ENCODE results near the gene NPS. TPM values are rescaled to one million over a fixed set of nuclear protein-coding genes. Genes with fewer than 3 reads are reported as not detected.

NPS gene
- total RNA-seq, 1 donor from 2014 or later: not detected

- H3K9me3 Mint-ChIP-seq (ENCODE audit: low read depth): peaks cover 20% of the 10 kb centered on the region
- H3K4me1 Mint-ChIP-seq (ENCODE audit: low read depth): peaks cover 30% of the 10 kb centered on the region
- no peak overlapping the region for H3K4me3 Mint-ChIP-seq (ENCODE audit: unreplicated experiment)
- DNase-seq (ENCODE audit: low spot score): no peak
- TF ChIP-seq CTCF (IDR thresholded peaks at IDR 0.05): no peak
- H3K27ac Mint-ChIP-seq (ENCODE audit: unreplicated experiment): no peak overlapping the region
- H3K36me3 Mint-ChIP-seq (ENCODE audit: low read depth): peaks cover 9% of the 10 kb centered on the region
- peaks cover 21% of the 10 kb centered on the region for H3K27me3 Mint-ChIP-seq (ENCODE audit: low read depth)
These were observed 26.9 kb downstream of the NPS start for GRCh38 chr10:127576051-127576450.

GRCh38 chr10:127576740-127577161 lies 27.6 kb downstream of the NPS start:
- TF ChIP-seq CTCF (IDR thresholded peaks at IDR 0.05): no peak
- no peak overlapping the region for H3K27ac Mint-ChIP-seq (ENCODE audit: unreplicated experiment)
- H3K27me3 Mint-ChIP-seq (ENCODE audit: low read depth): peaks cover 21% of the 10 kb centered on the region
- peaks cover 20% of the 10 kb centered on the region for H3K9me3 Mint-ChIP-seq (ENCODE audit: low read depth)
- no peak overlapping the region for H3K4me3 Mint-ChIP-seq (ENCODE audit: unreplicated experiment)
- peaks cover 30% of the 10 kb centered on the region for H3K4me1 Mint-ChIP-seq (ENCODE audit: low read depth)
- H3K36me3 Mint-ChIP-seq (ENCODE audit: low read depth): peaks cover 9% of the 10 kb centered on the region
- DNase-seq (ENCODE audit: low spot score): no peak

GRCh38 chr10:127577376-127578258 lies 28.5 kb downstream of the NPS start:
- H3K4me3 Mint-ChIP-seq (ENCODE audit: unreplicated experiment): no peak overlapping the region
- no peak overlapping the region for H3K27ac Mint-ChIP-seq (ENCODE audit: unreplicated experiment)
- H3K9me3 Mint-ChIP-seq (ENCODE audit: low read depth): peaks cover 20% of the 10 kb centered on the region
- H3K4me1 Mint-ChIP-seq (ENCODE audit: low read depth): peaks cover 30% of the 10 kb centered on the region
- DNase-seq (ENCODE audit: low spot score): no peak
- H3K27me3 Mint-ChIP-seq (ENCODE audit: low read depth): peaks cover 24% of the 10 kb centered on the region
- peak; percentile 84 for TF ChIP-seq CTCF (IDR thresholded peaks at IDR 0.05)
- peaks cover 9% of the 10 kb centered on the region for H3K36me3 Mint-ChIP-seq (ENCODE audit: low read depth)

- no peak for TF ChIP-seq CTCF (IDR thresholded peaks at IDR 0.05)
- peaks cover 29% of the 10 kb centered on the region for H3K27me3 Mint-ChIP-seq (ENCODE audit: low read depth)
- peaks cover 30% of the 10 kb centered on the region for H3K4me1 Mint-ChIP-seq (ENCODE audit: low read depth)
- H3K4me3 Mint-ChIP-seq (ENCODE audit: unreplicated experiment): no peak overlapping the region
- DNase-seq (ENCODE audit: low spot score): no peak
- H3K36me3 Mint-ChIP-seq (ENCODE audit: low read depth): peaks cover 6% of the 10 kb centered on the region
- no peak overlapping the region for H3K27ac Mint-ChIP-seq (ENCODE audit: unreplicated experiment)
- H3K9me3 Mint-ChIP-seq (ENCODE audit: low read depth): peaks cover 12% of the 10 kb centered on the region
These were observed 29.3 kb downstream of the NPS start for GRCh38 chr10:127578259-127578960.

GRCh38 chr10:127578961-127579305 lies 29.8 kb downstream of the NPS start:
- Mint-ChIP-seq H3K4me1 (ENCODE audit: low read depth) (peaks cover 30% of the 10 kb centered on the region), H3K9me3 (ENCODE audit: low read depth) (peaks cover 7% of the 10 kb centered on the region), H3K36me3 (ENCODE audit: low read depth) (peaks cover 3% of the 10 kb centered on the region), H3K27ac (ENCODE audit: unreplicated experiment) (no peak overlapping the region), H3K4me3 (ENCODE audit: unreplicated experiment) (no peak overlapping the region), H3K27me3 (ENCODE audit: low read depth) (peaks cover 29% of the 10 kb centered on the region)
- no peak for TF ChIP-seq CTCF (IDR thresholded peaks at IDR 0.05)
- no peak for DNase-seq (ENCODE audit: low spot score)
